Islet of Langerhans (tissue), 1 donor: Measurements from ENCODE around the gene TOP3B.
"Not testable (repeated sequence)": the region's sequence is repeated elsewhere in the genome, so short reads cannot be mapped to it uniquely, and the experiment has no call there.

Source experiments
- FAIRE-seq: peaks from one replicate; lab custom pipeline; 2011; peaks lifted over from hg19 to GRCh38; lab: Jason Lieb, UNC

TOP3B gene

GRCh38 chr22:21943571-21944448 is 38.8 kb downstream of the TOP3B start:
- FAIRE-seq: no peak

- FAIRE-seq: no peak
Measured at GRCh38 chr22:21942407-21943343, 39.9 kb downstream of the TOP3B start.

DNA sequence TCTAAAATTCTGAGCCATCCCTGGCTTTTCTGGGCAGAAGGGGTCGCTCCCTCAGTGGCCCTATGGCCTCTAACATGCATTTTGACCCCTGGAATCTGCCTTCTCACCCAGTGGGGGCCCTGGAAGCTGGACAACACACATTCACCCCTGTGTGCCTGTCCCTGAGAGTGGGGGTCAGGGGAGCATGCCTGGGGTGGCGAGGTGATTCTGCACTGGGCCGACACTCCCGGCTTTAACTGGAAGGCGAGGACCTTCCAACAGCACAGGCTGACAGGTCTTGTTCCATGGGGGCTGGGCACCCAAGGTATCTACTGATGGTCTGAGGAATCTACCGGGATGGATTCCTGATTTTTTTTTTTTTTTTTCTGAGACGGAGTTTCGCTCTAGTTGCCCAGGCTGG is 40.7 kb downstream of the TOP3B start:
- no peak for FAIRE-seq

DNA sequence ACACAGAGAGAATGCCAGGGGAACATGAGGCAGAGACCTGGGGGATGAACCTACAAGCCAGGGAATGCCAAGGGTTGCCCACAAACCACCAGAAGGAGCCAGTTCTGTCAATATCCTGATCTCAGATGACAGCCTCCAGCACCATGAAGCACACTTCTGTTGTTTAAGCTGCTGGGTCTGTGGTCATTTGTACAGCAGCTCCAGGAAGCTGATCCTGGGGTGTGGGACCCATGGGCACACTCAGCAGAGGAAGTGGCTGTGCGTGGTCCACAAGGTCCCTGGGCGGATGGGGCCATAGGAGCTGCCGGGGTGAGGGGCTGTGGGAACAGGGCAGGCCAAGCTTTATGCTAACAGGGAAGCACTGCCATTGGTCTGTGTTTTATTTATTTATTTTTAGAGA is 42.1 kb downstream of the TOP3B start:
- FAIRE-seq: no peak

GRCh38 chr22:21939935-21940334 is 42.7 kb downstream of the TOP3B start:
- not testable (repeated sequence) for FAIRE-seq

GRCh38 chr22:21939461-21939913 is 43.1 kb downstream of the TOP3B start:
- FAIRE-seq: no peak

- no peak for FAIRE-seq
Measured at GRCh38 chr22:21938906-21939305, 43.7 kb downstream of the TOP3B start.

- FAIRE-seq: peak; percentile 45
Measured at GRCh38 chr22:21938071-21938822, 44.3 kb downstream of the TOP3B start.

GRCh38 chr22:21937821-21938070 is 44.8 kb downstream of the TOP3B start:
- FAIRE-seq: no peak

- no peak for FAIRE-seq
Measured at GRCh38 chr22:21937041-21937820, 45.4 kb downstream of the TOP3B start.

- no peak for FAIRE-seq
Measured at GRCh38 chr22:21936151-21936775, 46.3 kb downstream of the TOP3B start.

GRCh38 chr22:21933910-21934309 is 48.7 kb downstream of the TOP3B start:
- FAIRE-seq: no peak

- no peak for FAIRE-seq
Measured at GRCh38 chr22:21933413-21933812, 49.2 kb downstream of the TOP3B start.

DNA sequence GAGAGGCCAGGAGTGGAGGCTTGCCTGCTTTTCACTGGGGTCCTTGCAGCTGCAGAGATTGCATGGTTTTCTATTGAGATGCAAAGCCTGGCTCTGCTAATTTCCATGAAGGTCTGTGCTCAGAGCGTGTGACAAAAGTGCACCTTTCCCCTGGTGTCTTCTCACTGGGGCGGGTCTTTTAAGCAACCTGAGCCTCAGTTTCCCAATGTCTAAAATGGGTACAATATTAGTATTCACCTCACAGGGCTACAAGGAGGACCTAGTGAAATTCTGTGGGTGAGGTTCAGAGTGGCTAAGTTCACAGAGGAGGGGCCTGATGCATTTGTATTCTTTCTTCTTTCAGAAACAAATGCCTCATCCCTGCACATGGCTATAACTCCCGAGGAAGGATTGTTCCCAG is 50.2 kb downstream of the TOP3B start:
- no peak for FAIRE-seq

DNA sequence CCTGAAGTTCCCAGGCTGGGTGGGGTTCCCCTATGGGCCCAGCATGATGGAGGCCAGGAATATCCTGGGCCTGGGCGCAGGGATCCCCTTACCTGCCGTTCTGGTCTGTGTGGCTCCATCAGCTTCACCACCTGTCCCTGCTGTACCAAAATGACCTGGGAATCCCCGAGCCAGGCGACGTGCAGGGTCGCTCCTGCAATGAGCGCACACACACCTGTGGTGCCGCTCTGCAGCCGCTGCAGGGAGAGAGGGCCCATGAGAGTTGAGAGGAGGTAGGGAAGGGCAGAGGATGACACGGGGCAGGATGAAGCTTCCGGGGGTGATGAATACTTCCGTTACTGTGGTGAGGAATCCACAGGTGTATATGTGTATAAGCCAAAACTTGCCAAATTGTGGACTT is 51.5 kb downstream of the TOP3B start:
- FAIRE-seq: no peak

DNA sequence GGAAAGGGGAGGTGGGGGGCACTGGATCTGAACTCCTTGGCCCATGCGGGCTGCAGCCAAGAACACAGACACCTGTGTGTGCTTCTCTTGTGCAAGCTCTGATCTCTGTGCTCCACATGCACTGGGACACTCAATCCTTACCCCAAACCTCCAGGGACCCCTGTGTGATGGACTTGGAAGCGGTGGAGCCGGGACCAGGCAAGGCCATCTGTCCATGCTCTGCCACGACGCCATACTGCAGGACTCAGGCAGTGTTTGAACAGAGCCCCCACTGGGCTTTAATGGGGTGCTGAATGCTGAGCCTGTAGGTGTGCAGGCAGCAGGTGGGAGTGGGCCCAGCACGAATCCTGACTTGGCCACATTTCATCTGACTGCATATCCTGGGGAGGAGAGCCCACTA is 53.3 kb downstream of the TOP3B start:
- FAIRE-seq: no peak

GRCh38 chr22:21928048-21928447 is 54.5 kb downstream of the TOP3B start:
- no peak for FAIRE-seq

DNA sequence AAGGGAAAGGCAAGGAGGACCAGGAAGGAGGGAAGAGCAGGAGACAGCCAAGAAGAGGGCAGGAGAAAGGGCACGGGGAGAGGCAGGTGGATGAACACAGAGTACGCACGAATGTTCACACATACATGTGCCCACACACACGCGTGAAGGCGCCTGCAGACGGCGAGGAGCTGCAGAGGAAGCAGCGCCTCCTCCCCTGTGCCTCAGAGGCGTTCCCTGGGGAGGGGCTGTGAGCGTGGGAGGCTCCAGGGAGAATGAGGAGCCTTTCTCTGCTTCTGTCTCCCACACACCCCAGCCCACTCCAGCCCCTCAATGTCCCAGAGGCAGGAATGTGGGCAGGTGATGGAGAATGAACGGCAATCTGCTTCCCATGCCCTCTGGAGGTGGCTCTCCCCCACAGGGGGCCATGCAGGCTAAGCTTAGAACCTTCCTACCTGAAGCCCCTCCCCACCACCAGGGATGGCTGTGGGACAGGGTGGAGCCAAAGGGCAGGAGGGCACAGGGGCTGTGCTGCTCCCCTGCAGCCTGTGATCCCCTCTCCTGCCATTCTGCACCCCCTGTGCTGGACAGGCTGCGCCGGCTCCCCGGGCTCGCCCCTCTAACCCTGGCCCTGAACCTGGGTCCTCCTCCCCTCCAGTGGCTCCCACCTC is 55.3 kb downstream of the TOP3B start:
- FAIRE-seq: no peak

DNA sequence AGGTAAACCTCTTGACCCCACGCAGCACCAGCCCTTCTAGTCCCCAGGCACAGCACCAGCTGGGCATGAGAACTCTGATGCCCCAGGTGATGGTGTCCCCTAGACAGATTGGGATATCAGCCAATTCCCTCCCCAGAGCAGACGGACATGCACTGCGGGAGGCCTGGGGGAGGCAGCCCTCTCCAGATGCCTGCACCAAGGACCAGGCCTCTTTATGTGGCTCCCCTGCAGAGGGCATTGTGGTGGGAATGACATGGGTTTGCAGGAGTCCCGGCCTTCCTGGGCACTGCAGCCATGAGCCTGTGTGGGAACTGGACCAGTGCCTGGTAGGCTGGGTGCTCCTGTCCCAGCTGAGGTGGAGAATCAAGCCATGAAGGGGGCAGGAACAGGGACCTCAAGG is 55.9 kb downstream of the TOP3B start:
- FAIRE-seq: no peak

- no peak for FAIRE-seq
Measured at GRCh38 chr22:21923163-21923561, 59.4 kb downstream of the TOP3B start.
